SHP77 (cell line): ENCODE results near the gene COL2A1.

ENCODE experiments used
- DNase-seq, 2 experiments: peaks; one replicate each; lab custom pipeline; 2025; lab: John Stamatoyannopoulos, UW

COL2A1 gene

DNA sequence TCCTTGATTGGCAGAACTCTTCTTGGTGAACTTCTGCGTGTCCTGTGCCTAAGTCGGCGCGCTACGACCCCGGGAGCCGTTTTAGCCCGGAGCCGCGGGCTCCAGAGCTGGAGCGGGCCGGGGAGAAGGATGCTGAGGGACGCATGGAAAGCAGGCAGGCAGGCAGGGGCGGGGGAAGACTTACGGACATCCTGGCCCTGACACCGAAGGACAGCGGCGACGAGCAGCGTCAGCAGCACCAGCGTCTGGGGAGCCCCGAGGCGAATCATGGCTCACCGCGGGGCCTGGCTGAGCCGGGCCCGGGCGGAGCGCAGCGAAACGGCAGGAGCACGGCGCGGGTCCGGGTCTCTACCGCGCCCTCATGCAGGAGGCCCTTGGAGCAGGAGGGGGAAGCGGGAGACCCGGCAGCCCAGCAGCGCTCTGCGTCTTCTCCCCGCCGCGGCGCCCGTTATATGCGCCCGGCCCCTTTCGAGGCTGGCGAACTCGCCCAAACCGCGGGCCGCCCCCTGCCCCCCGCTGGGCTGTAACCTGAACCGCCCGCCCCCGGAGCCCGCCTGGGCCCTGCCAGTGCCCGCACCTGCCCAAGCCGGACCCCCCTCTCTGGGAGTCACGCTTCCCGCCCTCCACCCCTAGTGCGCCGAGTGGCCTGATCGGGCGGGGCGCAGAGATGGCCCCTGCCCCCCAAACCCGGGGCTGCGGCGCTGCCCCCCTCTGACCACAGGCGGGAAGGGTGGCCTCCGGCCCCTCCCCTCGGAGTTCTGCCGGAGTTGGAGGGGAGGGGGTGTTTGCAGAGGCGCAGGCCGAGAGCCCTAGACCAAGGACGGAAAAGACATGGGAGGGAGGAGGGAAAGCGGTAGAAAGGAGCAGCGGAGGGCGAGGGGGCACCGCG lies at the start of gene COL2A1:
Gene COL2A1, minus strand, starts transcription at position 424 of the 889 bp plus-strand sequence. Its CDS starts 155 bp downstream, at position 269.
- no peak for DNase-seq

DNA sequence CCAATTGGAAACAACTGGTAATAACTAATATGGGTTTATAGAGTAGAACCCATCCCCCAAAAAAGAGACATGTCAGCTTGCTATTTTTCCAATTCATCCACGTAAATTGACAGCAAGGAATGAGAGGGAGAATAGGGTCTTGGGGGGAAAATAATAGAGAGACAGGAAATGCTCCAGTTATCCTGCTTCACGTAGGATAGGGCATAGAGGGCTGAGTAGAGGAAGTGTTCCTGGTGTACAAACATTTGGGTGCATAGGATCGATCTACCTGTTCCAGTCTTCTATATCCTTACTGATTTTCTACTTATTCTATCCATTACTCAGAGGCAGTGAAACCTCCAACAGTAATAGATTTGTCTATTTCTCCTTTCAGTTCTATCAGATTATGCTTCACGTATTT lies 49.6 kb upstream of the COL2A1 start:
- DNase-seq: no peak

- DNase-seq: no peak
These were observed 48.8 kb upstream of the COL2A1 start for GRCh38 chr12:48053122-48053521.

GRCh38 chr12:48051681-48052080 lies 47.4 kb upstream of the COL2A1 start:
- no peak for DNase-seq

DNA sequence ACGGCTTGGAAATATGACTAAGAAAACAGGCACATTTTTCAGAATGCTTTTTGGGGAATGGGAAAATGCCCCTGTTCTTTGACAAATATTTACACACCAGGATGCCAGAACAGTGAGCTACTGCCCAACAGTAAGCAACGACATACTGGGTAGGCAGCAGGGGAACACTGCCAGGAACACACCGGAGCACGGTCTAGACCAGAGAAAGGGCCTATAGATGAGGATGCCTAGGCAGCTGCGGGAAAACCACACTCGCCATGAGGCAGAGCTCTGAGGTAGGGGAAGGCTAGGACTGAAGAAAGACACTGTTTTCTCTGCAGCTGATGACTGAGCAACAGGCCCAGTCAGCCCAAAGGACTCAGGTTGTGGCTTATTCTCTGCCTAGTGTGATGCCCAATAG lies 45.9 kb upstream of the COL2A1 start:
- DNase-seq: no peak

DNA sequence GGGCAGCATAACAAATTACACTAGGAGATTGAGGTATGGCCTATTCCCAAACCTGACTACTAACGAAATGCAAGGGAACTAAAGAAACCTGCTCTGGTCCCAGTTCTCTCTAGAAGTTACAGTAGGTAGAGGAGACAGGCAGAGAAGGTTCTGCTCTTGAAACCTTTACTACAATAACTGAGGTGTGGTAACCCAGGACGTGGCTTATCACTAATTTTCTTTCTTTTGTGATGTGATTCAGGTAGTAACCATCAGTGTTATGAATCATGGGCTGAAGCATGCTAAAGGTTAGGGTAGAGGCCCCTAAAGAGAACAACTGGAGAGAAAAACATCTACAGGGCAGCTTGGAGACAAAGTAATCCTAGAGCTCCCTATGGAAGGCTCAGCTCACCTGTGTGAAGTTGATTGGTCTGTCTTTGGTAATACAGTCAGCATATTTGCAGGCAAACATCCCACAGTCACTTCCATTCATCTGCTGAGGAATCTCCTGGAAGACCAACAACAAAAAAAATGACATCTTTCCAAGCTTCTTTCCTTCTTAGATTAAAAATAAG lies 41.8 kb upstream of the COL2A1 start:
- no peak for DNase-seq

GRCh38 chr12:48045061-48045846 lies 41.0 kb upstream of the COL2A1 start:
- no peak for DNase-seq

DNA sequence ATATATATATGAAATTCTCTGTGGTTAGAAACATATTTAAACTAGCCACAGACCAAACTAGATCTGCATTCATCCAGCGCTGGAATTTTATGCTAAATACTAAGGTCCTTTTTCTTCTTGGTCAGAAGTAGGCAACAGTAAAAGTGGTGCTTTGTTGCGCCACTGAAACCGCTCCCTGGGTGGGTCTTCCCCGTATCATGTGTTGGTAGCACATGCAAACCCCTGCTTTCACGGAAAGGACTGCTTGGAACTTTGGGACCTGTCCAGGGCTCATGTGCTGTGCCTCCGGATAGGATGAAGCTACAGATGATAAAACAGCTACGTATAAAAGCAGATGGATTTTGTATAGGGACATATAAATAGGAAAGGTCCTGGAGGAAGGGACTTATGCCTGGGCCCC lies 40.1 kb upstream of the COL2A1 start:
- no peak for DNase-seq

GRCh38 chr12:48043771-48044170 lies 39.5 kb upstream of the COL2A1 start:
- no peak for DNase-seq

GRCh38 chr12:48041591-48042423 lies 37.5 kb upstream of the COL2A1 start:
- DNase-seq: no peak

DNA sequence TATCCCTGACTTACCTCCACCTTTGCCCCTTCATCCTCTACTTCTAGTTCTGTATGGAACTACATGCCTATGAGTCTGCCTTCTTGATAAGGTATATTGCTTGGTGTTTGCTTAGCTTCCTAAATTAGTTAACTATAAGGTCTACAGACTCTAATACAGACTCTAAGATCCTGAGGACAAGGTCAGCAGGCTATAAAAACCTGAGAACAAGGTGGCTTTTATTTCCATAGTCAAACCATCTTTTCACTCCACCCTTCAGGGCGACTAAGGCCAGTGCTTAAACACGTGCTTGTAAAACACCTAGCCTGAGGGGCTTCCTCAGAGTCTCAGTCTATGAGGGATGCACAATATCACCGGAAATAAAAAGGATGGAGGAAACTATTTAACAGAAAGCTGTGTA lies 36.1 kb upstream of the COL2A1 start:
- no peak for DNase-seq

GRCh38 chr12:48039151-48039550 lies 34.9 kb upstream of the COL2A1 start:
- no peak for DNase-seq

DNA sequence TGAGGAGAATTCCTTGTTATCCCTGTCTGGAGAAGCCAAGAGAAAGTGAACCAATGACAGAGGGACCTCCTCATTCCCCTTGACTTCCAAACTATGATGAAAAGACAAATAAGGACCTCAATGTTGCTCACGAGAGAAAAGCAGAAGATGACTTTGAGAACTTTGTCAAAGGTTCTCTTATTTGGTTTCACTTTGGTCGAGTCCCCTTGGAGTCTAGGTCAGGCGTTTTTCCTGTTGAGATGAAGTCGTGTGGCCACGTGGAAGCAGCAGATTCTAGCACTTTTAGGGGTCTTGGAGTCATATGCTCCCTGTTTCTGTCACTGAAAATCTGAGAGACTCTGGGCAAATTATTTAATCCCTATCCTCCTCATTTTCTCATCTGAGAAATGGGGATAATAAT lies 33.8 kb upstream of the COL2A1 start:
- DNase-seq: no peak

DNA sequence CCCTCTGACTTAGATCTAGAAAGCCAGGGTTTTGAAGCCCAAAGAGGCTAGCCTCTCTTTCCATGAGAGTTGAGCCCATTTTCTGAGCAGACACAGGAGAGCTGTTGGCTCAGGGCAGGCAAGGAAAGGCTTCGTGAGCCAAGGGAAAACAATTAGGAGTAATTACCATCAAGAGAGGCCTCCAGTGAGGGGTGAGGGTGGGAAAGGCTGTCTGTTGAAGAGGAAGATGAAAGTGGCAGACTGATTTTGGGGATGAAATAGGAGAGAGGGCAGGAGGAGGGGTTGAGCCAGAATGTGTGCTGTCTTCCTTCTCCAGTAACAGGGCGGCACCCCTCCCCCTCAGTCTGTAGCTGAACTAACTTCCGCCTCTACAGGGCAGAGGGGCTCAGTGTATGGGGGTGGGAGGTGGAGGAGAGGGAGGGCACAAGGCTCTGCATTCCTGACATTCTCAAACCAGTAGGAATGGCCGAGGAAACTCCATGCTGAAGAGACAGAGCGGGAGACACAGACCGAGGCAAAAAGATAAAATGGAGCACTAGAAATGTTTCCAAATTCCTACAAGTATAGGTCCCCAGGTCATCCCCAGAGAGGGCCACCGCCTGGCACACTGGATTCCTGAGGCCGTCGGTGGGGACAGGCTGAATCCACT lies 33.1 kb upstream of the COL2A1 start:
- no peak for DNase-seq

GRCh38 chr12:48036818-48037217 lies 32.5 kb upstream of the COL2A1 start:
- DNase-seq: no peak

GRCh38 chr12:48034835-48035805 lies 30.8 kb upstream of the COL2A1 start:
- no peak for DNase-seq

DNA sequence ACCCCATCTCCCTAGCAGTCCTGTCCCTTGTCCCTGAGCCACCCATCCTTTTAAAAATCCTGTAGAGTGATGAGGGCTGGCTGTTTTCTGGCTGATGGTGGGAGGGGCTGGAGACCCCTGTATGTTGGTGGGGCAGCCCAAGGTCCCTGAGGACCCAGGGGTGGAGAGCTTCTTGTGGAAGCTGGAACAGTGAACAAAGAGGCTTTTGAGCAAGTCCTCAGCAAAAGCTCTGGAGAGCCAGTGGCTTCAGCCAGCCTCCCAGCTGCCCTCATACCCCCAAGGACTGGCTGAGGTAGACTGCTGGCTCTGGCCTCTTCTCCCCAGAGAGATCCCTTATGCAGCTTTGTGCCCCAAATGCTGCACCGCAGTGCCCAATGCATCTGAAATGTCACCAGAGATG lies 29.2 kb upstream of the COL2A1 start:
- DNase-seq: no peak

DNA sequence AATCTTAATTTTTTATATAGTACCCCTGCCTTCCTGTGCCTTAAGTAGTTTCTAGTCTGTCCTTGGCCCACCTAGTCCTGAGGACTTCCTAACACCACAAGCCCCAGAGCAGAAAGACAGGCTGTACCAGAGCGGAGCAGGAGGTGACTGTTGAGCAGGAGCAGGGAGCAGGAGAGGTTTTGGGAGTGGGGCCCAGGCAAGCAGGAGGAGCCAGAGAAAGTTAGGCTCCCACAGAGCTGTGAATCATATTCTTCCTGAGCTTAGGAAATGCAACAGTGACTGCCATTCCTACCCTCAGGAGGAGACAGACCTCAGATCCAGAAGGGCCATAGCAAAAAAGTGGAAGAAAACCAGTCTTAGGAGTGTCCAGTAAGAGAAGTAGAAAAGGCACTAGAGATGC lies 28.3 kb upstream of the COL2A1 start:
- DNase-seq: no peak

- DNase-seq: no peak
These were observed 27.1 kb upstream of the COL2A1 start for GRCh38 chr12:48031135-48031960.
